Right renal cortex interstitium (tissue), 3 donors: ENCODE results near the gene CACNA1B. TPM values are rescaled to one million over a fixed set of nuclear protein-coding genes. Genes with fewer than 3 reads are reported as not detected.

Experiments
- DNase-seq, 3 donors: peaks; one replicate each; pipeline ENCODE4 v3.0.0-alpha.2; 2013; ENCODE audit warnings: low read depth in 3 of 3, low spot score in 2 of 3
- polyA plus RNA-seq, 3 donors: library from polyadenylated mRNA; unstranded; fragments of 120-200 nt; gene quantifications; one replicate each; pipeline ENCODE4 v1.2.1, GENCODE V29; 2013; ENCODE audit not compliant: insufficient read length in 3 of 3

CACNA1B gene
- polyA plus RNA-seq, 3 donors, result 0.11 to 0.18 (median 0.17) TPM

GRCh38 chr9:137917795-137918194, 40.2 kb downstream of the CACNA1B start:
- DNase-seq, result no peak

GRCh38 chr9:137918331-137919094, 40.9 kb downstream of the CACNA1B start:
- peak in 2 of 3 donors; percentile 12 to 21 for DNase-seq

- no peak for DNase-seq
These were observed 41.5 kb downstream of the CACNA1B start for GRCh38 chr9:137919095-137919465.

GRCh38 chr9:137919649-137920141, 42.1 kb downstream of the CACNA1B start:
- DNase-seq, result peak in 1 of 3 donors; percentile 12

GRCh38 chr9:137920753-137921152, 43.2 kb downstream of the CACNA1B start:
- no peak for DNase-seq

- no peak for DNase-seq
These were observed 46.6 kb downstream of the CACNA1B start for GRCh38 chr9:137924169-137924568.

- no peak for DNase-seq
These were observed 47.3 kb downstream of the CACNA1B start for GRCh38 chr9:137924761-137925369.

- DNase-seq, result no peak
These were observed 66.1 kb downstream of the CACNA1B start for GRCh38 chr9:137943655-137944054.

GRCh38 chr9:137945581-137945980, 68.0 kb downstream of the CACNA1B start:
- DNase-seq, result no peak

- no peak for DNase-seq
These were observed 69.4 kb downstream of the CACNA1B start for GRCh38 chr9:137946993-137947392.

- DNase-seq, result no peak
These were observed 71.1 kb downstream of the CACNA1B start for GRCh38 chr9:137948642-137949041.

- DNase-seq, result no peak
These were observed 71.7 kb downstream of the CACNA1B start for GRCh38 chr9:137949260-137949659.

- DNase-seq, result no peak
These were observed 73.5 kb downstream of the CACNA1B start for GRCh38 chr9:137951107-137951506.

GRCh38 chr9:137951597-137952490, 74.3 kb downstream of the CACNA1B start:
- no peak for DNase-seq

GRCh38 chr9:137952976-137953666, 75.5 kb downstream of the CACNA1B start:
- DNase-seq, result no peak

- no peak for DNase-seq
These were observed 76.3 kb downstream of the CACNA1B start for GRCh38 chr9:137953683-137954438.

- no peak for DNase-seq
These were observed 77.6 kb downstream of the CACNA1B start for GRCh38 chr9:137955224-137955570.

GRCh38 chr9:137955586-137955985, 78.0 kb downstream of the CACNA1B start:
- DNase-seq, result no peak

- no peak for DNase-seq
These were observed 78.5 kb downstream of the CACNA1B start for GRCh38 chr9:137956039-137956438.
